ENCODE data around the gene PCOLCE2.

GRCh38 chr3:142846779-142847577 lies 41.9 kb downstream of the PCOLCE2 start:
- TF ChIP-seq CTCF (IDR thresholded peaks at IDR 0.05; ENCODE audit: control extremely low read depth in 1 of 3, insufficient read depth in 1 of 3, low read depth in 1 of 3, low read length in 3 of 3) (no peak), EP300 (IDR thresholded peaks at IDR 0.05; ENCODE audit: borderline replicate concordance in 1 of 2, low read depth in 2 of 2, low read length in 2 of 2) (no peak), FOSL1 (IDR thresholded peaks at IDR 0.05; ENCODE audit: insufficient read depth, low read depth, low read length) (no peak), TEAD4 (IDR thresholded peaks at IDR 0.05; ENCODE audit: low read depth, low read length) (no peak), JUND (IDR thresholded peaks at IDR 0.05; ENCODE audit: low read length) (no peak), HDAC2 (IDR thresholded peaks at IDR 0.05; ENCODE audit: borderline replicate concordance in 1 of 2, low read depth in 2 of 2, low read length in 2 of 2) (no peak), USF2 (IDR thresholded peaks at IDR 0.05; ENCODE audit: low read length) (no peak), KDM1A (IDR thresholded peaks at IDR 0.05; ENCODE audit: borderline replicate concordance, low read length) (no peak), JUN (IDR thresholded peaks at IDR 0.05; ENCODE audit: low read depth, low read length) (no peak)

Measured in H1 (cell line).